ENCODE results near the gene NAXE. TPM values are rescaled to one million over a fixed set of nuclear protein-coding genes. Genes with fewer than 3 reads are reported as not detected.

NAXE gene
- total RNA-seq, 1 donor from 2014 or later = 124 TPM

GRCh38 chr1:156565519-156565918 lies 26.1 kb upstream of the NAXE start:
- DNase-seq (ENCODE audit: low read depth) = no peak
- TF ChIP-seq, protein P1, sequence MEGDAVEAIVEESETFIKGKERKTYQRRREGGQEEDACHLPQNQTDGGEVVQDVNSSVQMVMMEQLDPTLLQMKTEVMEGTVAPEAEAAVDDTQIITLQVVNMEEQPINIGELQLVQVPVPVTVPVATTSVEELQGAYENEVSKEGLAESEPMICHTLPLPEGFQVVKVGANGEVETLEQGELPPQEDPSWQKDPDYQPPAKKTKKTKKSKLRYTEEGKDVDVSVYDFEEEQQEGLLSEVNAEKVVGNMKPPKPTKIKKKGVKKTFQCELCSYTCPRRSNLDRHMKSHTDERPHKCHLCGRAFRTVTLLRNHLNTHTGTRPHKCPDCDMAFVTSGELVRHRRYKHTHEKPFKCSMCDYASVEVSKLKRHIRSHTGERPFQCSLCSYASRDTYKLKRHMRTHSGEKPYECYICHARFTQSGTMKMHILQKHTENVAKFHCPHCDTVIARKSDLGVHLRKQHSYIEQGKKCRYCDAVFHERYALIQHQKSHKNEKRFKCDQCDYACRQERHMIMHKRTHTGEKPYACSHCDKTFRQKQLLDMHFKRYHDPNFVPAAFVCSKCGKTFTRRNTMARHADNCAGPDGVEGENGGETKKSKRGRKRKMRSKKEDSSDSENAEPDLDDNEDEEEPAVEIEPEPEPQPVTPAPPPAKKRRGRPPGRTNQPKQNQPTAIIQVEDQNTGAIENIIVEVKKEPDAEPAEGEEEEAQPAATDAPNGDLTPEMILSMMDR (conservative IDR thresholded peaks at IDR 0.05; ENCODE audit: low read depth, low read length) = no peak
- H3K4me3 ChIP-seq (ENCODE audit: low read depth, low read length) = no peak overlapping the region

DNA sequence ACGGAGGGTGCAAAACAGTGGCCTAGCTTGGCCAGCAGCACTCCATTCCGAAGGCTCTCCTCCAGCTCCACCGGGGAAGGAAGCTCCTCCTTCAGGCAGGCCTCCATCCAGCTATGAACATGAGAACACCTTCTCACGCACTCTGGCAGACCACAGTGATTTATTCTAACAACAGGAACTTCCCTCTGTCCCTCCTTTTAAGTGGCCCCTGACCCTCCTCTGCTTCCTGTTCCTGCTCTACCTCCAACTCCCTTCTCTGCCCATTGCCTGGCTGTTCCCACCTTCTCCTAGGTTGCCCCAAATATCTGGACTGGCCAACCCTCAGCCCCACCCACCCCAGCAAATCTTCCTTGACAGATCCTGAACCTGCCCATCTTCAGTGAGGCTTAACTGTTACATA lies 25.1 kb upstream of the NAXE start:
- DNase-seq (ENCODE audit: low read depth) = no peak
- TF ChIP-seq, protein P1 (conservative IDR thresholded peaks at IDR 0.05; ENCODE audit: low read depth, low read length) = no peak

DNA sequence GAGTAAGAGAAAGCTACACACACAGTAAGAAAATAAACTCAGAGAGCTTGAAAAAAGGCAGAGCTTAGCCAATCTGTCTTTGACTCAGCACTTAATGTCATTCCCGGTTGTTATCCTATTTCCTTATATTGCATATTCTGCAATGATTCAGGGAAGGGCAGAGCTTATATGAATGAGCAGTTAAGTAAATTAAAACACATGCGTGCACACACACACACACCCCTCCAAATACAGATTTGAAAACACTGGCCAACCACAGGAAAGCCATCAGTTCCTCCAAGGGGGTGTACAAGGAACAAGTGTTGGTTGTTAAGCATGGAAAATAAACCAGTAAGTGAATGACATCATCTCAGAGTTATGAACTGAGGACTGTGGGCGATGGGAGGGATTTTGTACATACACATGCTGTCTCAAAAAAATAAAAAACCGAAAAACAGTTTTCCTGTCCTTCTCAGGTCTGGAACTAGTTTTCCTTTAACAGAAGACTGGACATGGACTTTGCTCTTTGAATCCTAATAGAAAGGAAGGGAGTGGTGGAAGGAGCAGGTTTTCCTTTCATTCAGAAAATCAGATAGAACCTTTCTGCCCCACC lies 20.2 kb upstream of the NAXE start:
- TF ChIP-seq, protein P1 (conservative IDR thresholded peaks at IDR 0.05; ENCODE audit: low read depth, low read length) = no peak
- DNase-seq (ENCODE audit: low read depth) = peak; percentile 77
- peak overlapping the region; percentile 61 for H3K4me3 ChIP-seq (ENCODE audit: low read depth, low read length)

More for the DNA sequence above, 25.1 kb upstream of the NAXE start:
- H3K4me3 ChIP-seq (ENCODE audit: low read depth, low read length) = no peak overlapping the region

GRCh38 chr1:156571919-156572662 lies 19.5 kb upstream of the NAXE start, which contains the start of gene IQGAP3:
Gene IQGAP3 (minus strand): TSS chr1:156572565. CDS start chr1:156572529, 36 bp downstream.
- no peak for DNase-seq (ENCODE audit: low read depth)
- H3K4me3 ChIP-seq (ENCODE audit: low read depth, low read length) = peak within 1 kb of the TSS; percentile 61
- TF ChIP-seq, protein P1 (conservative IDR thresholded peaks at IDR 0.05; ENCODE audit: low read depth, low read length) = no peak

- TF ChIP-seq, protein P1 (conservative IDR thresholded peaks at IDR 0.05; ENCODE audit: low read depth, low read length) = no peak
- no peak for DNase-seq (ENCODE audit: low read depth)
- peak overlapping the region; percentile 61 for H3K4me3 ChIP-seq (ENCODE audit: low read depth, low read length)
These were observed 18.9 kb upstream of the NAXE start for GRCh38 chr1:156572663-156573018.

DNA sequence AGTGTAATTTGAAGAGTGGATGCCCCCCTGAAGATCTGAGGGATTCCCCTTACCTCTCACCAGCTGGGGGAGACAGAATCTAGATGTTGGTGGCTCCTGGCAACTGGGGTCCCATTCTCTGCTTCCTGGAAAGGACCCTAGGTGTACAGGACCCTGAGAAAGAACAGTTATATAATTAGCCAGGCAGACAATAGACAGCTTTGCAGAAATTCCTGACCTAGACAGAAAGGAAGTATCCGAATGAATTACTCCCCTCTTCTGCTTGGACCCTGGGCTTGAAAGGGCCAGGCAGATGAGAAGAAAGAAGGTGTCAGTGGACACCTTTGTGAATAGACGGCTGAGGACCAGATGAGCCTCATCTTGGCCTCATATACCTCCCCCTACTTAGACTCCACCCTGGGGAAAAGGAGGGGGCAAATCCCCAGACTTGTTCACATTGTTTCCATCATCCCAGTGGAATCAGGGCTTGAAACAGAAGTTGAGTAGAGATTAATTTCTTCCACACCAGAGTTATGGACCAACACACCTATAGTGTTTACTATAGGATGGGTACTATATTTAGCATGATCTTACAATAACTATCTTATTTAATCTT lies 17.4 kb upstream of the NAXE start:
- TF ChIP-seq, protein P1 (conservative IDR thresholded peaks at IDR 0.05; ENCODE audit: low read depth, low read length) = no peak
- no peak overlapping the region for H3K4me3 ChIP-seq (ENCODE audit: low read depth, low read length)

More for the DNA sequence above, 17.4 kb upstream of the NAXE start:
- no peak for DNase-seq (ENCODE audit: low read depth)
